GM21576 (cell line): Measurements from ENCODE around the gene OSCP1.

ENCODE experiments used
- ATAC-seq: cut with Tn5 transposase; IDR thresholded peaks from one replicate; pipeline ENCODE4 v1.9.1; 2021; ENCODE audit warnings: mild to moderate bottlenecking, moderate library complexity; ENCODE audit not compliant: unreplicated experiment

OSCP1 gene

GRCh38 chr1:36450919-36451305, 661 bp upstream of the OSCP1 start:
- no peak for ATAC-seq

GRCh38 chr1:36448530-36449056, 1.7 kb downstream of the OSCP1 start:
- no peak for ATAC-seq

- ATAC-seq = no peak
Measured at GRCh38 chr1:36447450-36447849, 2.8 kb downstream of the OSCP1 start.

- no peak for ATAC-seq
Measured at GRCh38 chr1:36446746-36447145, 3.5 kb downstream of the OSCP1 start.

GRCh38 chr1:36446271-36446670, 4.0 kb downstream of the OSCP1 start:
- no peak for ATAC-seq

- no peak for ATAC-seq
Measured at GRCh38 chr1:36443297-36443696, 7.0 kb downstream of the OSCP1 start.

GRCh38 chr1:36442337-36442736, 7.9 kb downstream of the OSCP1 start:
- ATAC-seq = no peak

- no peak for ATAC-seq
Measured at GRCh38 chr1:36440646-36441045, 9.6 kb downstream of the OSCP1 start.

- no peak for ATAC-seq
Measured at GRCh38 chr1:36440044-36440443, 10.2 kb downstream of the OSCP1 start.

- no peak for ATAC-seq
Measured at GRCh38 chr1:36438715-36439114, 11.5 kb downstream of the OSCP1 start.

- no peak for ATAC-seq
Measured at GRCh38 chr1:36436821-36437220, 13.4 kb downstream of the OSCP1 start.

- ATAC-seq = no peak
Measured at GRCh38 chr1:36433102-36433501, 17.1 kb downstream of the OSCP1 start.

- ATAC-seq = no peak
Measured at GRCh38 chr1:36432616-36433015, 17.6 kb downstream of the OSCP1 start.

- no peak for ATAC-seq
Measured at GRCh38 chr1:36425791-36426190, 24.5 kb downstream of the OSCP1 start.

GRCh38 chr1:36421649-36422048, 28.6 kb downstream of the OSCP1 start:
- ATAC-seq = no peak

GRCh38 chr1:36420836-36421317, 29.4 kb downstream of the OSCP1 start:
- ATAC-seq = no peak

- ATAC-seq = no peak
Measured at GRCh38 chr1:36420409-36420808, 29.8 kb downstream of the OSCP1 start.

GRCh38 chr1:36419569-36419968, 30.7 kb downstream of the OSCP1 start:
- no peak for ATAC-seq

GRCh38 chr1:36419140-36419539, 31.1 kb downstream of the OSCP1 start:
- ATAC-seq = no peak

- ATAC-seq = no peak
Measured at GRCh38 chr1:36417931-36418330, 32.3 kb downstream of the OSCP1 start.

GRCh38 chr1:36415661-36416326, 34.5 kb downstream of the OSCP1 start:
- no peak for ATAC-seq

- no peak for ATAC-seq
Measured at GRCh38 chr1:36414384-36414783, 35.9 kb downstream of the OSCP1 start.
